PC-3 (cell line): Measurements from ENCODE around the gene METTL24.

Source experiments
- EZH2 ChIP-seq: fragments of 300-600 bp; sonication (generic); IDR thresholded peaks from one replicate; pipeline ENCODE4 v1.6.1; 2017; ENCODE audit warnings: antibody characterized with exemption, mild to moderate bottlenecking, low read length; ENCODE audit not compliant: unreplicated experiment
- EZH2phosphoT487 ChIP-seq: fragments of 300-600 bp; sonication (generic); IDR thresholded peaks from 2 replicates; pipeline ENCODE4 v1.6.1; 2018; ENCODE audit warnings: mild to moderate bottlenecking, antibody characterized with exemption, low read length, borderline replicate concordance
- TF ChIP-seq, protein P1 (sequence below): fragments of 300-600 bp; sonication (generic); conservative IDR thresholded peaks from 2 replicates; pipeline ENCODE4 v1.5.1; 2017; ENCODE audit warnings: antibody characterized with exemption, low read depth, mild to moderate bottlenecking, low read length

DNA sequence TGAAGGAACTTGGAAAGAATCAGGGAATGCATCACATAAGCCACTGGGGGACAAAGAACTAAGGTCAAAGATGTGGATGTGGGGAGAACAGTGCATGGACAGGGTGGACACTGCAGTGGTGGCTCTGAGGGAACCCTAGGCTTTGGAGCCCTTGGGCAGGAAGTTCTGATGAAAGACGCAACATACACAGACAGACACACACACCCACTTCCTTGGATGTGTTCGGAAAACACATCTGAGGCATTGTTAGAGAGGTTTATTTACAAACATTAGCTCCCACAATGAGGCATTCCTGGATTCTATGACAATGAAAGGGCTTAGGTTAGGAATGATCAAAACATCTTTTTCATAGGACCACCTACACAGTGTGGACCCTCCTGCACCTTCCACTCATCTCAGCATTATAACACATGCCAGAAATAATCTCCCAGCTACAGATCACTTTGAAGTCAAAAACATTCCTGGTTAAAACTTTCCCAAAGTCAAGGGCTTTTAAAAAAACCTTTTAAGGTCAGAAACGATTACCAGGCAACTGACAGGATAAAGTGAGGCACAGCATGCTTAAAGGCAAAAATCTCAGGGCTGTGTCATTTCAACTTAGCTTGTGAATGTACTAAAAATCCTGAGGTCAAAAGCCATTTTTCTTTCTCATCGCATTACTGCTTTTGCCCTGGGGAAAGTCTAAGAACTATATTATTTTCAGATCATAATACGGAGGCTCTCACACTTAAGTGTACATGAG lies 6.4 kb upstream of the METTL24 start:
- TF ChIP-seq, protein P1, sequence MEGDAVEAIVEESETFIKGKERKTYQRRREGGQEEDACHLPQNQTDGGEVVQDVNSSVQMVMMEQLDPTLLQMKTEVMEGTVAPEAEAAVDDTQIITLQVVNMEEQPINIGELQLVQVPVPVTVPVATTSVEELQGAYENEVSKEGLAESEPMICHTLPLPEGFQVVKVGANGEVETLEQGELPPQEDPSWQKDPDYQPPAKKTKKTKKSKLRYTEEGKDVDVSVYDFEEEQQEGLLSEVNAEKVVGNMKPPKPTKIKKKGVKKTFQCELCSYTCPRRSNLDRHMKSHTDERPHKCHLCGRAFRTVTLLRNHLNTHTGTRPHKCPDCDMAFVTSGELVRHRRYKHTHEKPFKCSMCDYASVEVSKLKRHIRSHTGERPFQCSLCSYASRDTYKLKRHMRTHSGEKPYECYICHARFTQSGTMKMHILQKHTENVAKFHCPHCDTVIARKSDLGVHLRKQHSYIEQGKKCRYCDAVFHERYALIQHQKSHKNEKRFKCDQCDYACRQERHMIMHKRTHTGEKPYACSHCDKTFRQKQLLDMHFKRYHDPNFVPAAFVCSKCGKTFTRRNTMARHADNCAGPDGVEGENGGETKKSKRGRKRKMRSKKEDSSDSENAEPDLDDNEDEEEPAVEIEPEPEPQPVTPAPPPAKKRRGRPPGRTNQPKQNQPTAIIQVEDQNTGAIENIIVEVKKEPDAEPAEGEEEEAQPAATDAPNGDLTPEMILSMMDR = no peak
- no peak for TF ChIP-seq EZH2
- no peak for TF ChIP-seq EZH2phosphoT487
